Keratinocyte (primary cell): ENCODE results near the gene SPEM2.

Source experiments
- EZH2 ChIP-seq: IDR thresholded peaks from one replicate; pipeline ENCODE4 v1.6.1; 2012; ENCODE audit warnings: inconsistent platforms, mild to moderate bottlenecking, low read length, moderate library complexity
- TF ChIP-seq, protein P1 (sequence below), 3 experiments: IDR thresholded peaks in 1 of 3; conservative IDR thresholded peaks in 1 of 3; optimal IDR thresholded peaks in 1 of 3; 2 replicates in 2 of 3; 3 replicates in 1 of 3; pipeline versions ENCODE3 to v1.5.1; 2011; ENCODE audit warnings: low read length in 3 of 3, mild to moderate bottlenecking in 3 of 3, moderate library complexity in 2 of 3, control low read depth in 1 of 3, inconsistent platforms in 1 of 3; ENCODE audit not compliant: insufficient read depth in 2 of 3; ENCODE audit errors: extremely low read depth in 1 of 3

DNA sequence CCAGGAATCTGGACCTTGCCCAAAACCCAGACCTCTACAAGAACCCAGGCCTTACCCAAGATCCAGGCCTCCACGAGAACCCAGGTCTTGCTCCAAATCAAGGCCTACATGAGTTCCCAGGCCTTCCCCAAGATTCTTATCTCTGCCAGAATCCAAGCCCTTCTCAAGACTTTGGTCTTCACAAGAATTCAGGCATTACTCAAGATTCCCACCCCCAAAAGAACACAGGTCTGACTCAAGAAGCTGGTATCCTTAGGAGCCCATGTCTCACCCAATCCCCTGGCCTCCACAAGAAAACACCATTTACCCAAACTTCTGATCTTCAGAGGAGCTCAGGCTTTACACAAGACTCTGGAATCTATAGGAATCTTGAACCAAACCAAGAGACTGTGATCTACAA lies 5.8 kb downstream of the SPEM2 start:
- TF ChIP-seq, protein P1, sequence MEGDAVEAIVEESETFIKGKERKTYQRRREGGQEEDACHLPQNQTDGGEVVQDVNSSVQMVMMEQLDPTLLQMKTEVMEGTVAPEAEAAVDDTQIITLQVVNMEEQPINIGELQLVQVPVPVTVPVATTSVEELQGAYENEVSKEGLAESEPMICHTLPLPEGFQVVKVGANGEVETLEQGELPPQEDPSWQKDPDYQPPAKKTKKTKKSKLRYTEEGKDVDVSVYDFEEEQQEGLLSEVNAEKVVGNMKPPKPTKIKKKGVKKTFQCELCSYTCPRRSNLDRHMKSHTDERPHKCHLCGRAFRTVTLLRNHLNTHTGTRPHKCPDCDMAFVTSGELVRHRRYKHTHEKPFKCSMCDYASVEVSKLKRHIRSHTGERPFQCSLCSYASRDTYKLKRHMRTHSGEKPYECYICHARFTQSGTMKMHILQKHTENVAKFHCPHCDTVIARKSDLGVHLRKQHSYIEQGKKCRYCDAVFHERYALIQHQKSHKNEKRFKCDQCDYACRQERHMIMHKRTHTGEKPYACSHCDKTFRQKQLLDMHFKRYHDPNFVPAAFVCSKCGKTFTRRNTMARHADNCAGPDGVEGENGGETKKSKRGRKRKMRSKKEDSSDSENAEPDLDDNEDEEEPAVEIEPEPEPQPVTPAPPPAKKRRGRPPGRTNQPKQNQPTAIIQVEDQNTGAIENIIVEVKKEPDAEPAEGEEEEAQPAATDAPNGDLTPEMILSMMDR (optimal IDR thresholded peaks at IDR 0.05 in 1 of 3, IDR thresholded peaks at IDR 0.05 in 1 of 3, conservative IDR thresholded peaks at IDR 0.05 in 1 of 3; ENCODE audit: extremely low read depth in 1 of 3, insufficient read depth in 2 of 3, low read length in 3 of 3) = no peak
- no peak for TF ChIP-seq EZH2
